Fibroblast of lung (primary cell): Measurements from ENCODE around the gene TBC1D5. TPM values are rescaled to one million over a fixed set of nuclear protein-coding genes. Genes with fewer than 3 reads are reported as not detected.

Source experiments
- DNase-seq, 2 donors: peaks; one replicate each; pipeline versions ENCODE4 v3.0.0 to v3.0.0-alpha.2; 2010; ENCODE audit warnings: low read depth in 2 of 2
- H2AFZ ChIP-seq: 2 replicates; pipeline ENCODE4 v1.5.1; 2012; ENCODE audit warnings: low read length, control low read depth, inconsistent platforms
- H3K27ac ChIP-seq: 2 replicates; pipeline ENCODE4 v1.5.1; 2011; ENCODE audit warnings: low read length, control low read depth; ENCODE audit not compliant: insufficient read depth
- H3K27me3 ChIP-seq: 2 replicates; pipeline ENCODE4 v1.5.1; 2011; ENCODE audit warnings: mild to moderate bottlenecking, low read length; ENCODE audit not compliant: control insufficient read depth, insufficient read depth
- H3K36me3 ChIP-seq: 2 replicates; pipeline ENCODE4 v1.5.1; 2011; ENCODE audit warnings: low read length; ENCODE audit not compliant: control insufficient read depth, insufficient read depth
- H3K4me1 ChIP-seq: 2 replicates; pipeline ENCODE4 v1.5.1; 2011; ENCODE audit warnings: low read length; ENCODE audit not compliant: control insufficient read depth, insufficient read depth; ENCODE audit errors: extremely low read depth
- H3K4me2 ChIP-seq: 2 replicates; pipeline ENCODE4 v1.5.1; 2011; ENCODE audit warnings: low read length, control low read depth; ENCODE audit not compliant: insufficient read depth; ENCODE audit errors: extremely low read depth
- H3K4me3 ChIP-seq, 4 experiments: fragments of 200-600 bp in 1 of 4; sonication (generic) in 1 of 4; replicated peaks in 1 of 4; 2 replicates each; pipeline ENCODE4 v1.5.1; 2011 to 2016; ENCODE audit warnings: low read length in 4 of 4, low read depth in 3 of 4, mild to moderate bottlenecking in 3 of 4, control low read depth in 2 of 4, inconsistent platforms in 1 of 4, mixed read lengths in 1 of 4; ENCODE audit not compliant: insufficient read depth in 1 of 4; ENCODE audit errors: control extremely low read depth in 1 of 4
- H3K79me2 ChIP-seq: 2 replicates; pipeline ENCODE4 v1.5.1; 2012; ENCODE audit warnings: mild to moderate bottlenecking, low read length, inconsistent platforms; ENCODE audit not compliant: control insufficient read depth, insufficient read depth
- H3K9ac ChIP-seq: 2 replicates; pipeline ENCODE4 v1.5.1; 2011; ENCODE audit warnings: mild to moderate bottlenecking, low read length, control low read depth; ENCODE audit not compliant: insufficient read depth
- H3K9me3 ChIP-seq: 2 replicates; pipeline ENCODE4 v1.5.1; 2012; ENCODE audit warnings: low read depth, low read length; ENCODE audit not compliant: control insufficient read depth, insufficient read depth
- H4K20me1 ChIP-seq: 2 replicates; pipeline ENCODE4 v1.5.1; 2011; ENCODE audit warnings: low read length; ENCODE audit not compliant: control insufficient read depth, insufficient read depth; ENCODE audit errors: extremely low read depth
- CTCF ChIP-seq, 2 donors: IDR thresholded peaks in 1 of 2; conservative IDR thresholded peaks in 1 of 2; 1 replicate in 1 of 2; 2 replicates in 1 of 2; pipeline ENCODE4 v1.5.1; 2011 to 2012; ENCODE audit warnings: low read length in 2 of 2, control low read depth in 1 of 2, inconsistent platforms in 1 of 2, low read depth in 1 of 2, mild to moderate bottlenecking in 1 of 2
- EZH2 ChIP-seq: IDR thresholded peaks from 2 replicates; pipeline ENCODE4 v1.5.1; 2012; ENCODE audit warnings: low read length, control low read depth, mild to moderate bottlenecking; ENCODE audit errors: missing control alignments
- polyA plus RNA-seq, 2 donors: library from polyadenylated mRNA; depleted of rRNA in 1 of 2; stranded (reverse) in 1 of 2; unstranded in 1 of 2; fragments of >200 nt; gene quantifications; 2 replicates each; pipeline ENCODE4 v1.2.1, GENCODE V29; 2011 to 2012; ENCODE audit warnings: missing spikeins in 1 of 2
- total RNA-seq: library from RNA; depleted of rRNA; stranded (reverse); fragments of >200 nt; gene quantifications from 2 replicates; pipeline ENCODE4 v1.2.1, GENCODE V29; 2014

Gene TBC1D5
- total and polyA plus RNA-seq, 2 donors (not counting 1 experiment from before 2014, with no cell fraction given), result 43.6 to 129 TPM

DNA sequence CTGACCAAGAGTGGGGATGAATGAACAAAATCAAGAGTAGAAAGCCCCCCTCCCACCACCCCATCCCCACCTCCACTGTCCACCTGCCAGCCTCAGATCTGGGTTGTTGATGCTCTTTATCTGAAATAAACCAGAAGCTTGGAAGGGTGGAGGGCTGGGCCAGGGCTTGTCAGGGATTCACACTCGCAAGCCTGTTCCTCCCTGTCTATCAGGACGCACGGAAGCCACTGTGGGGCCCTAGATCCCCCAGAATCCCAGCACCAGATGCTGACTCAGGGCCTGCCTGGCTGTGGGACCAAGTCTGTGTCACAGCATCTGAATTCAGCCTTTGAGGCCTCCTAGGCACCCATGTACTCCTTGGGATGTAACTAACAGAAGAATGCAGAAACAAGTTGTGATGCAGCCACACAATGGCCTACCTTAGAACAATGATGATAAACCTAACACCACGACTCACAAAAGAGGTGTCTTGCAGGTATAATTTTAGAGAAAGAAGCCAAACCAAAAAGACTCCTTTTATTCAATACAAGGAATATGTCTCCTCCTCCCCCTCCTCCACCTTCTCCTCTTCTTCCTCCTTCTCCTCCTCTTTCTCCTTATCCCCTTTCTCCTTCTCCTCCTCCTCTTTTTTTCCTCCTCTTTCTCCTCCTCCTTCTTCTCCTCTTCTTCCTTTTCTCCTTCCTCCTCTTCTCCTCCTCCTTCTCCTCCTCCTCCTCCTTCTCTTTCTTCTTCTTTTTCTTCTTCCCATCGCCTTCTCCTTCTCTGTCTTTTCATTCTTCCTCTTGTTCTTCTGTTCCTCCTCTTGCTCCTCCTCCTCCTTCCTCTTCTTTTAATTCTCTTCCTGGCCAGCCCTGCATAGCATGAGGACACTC is 623.0 kb downstream of the TBC1D5 start:
- Histone ChIP-seq H3K9ac (no peak overlapping the region), H3K9me3 (no peaks in the 10 kb centered on the region), H3K79me2 (no peaks in the 10 kb centered on the region), H3K27me3 (no peaks in the 10 kb centered on the region), H3K4me3 (no peak overlapping the region), H3K4me2 (no peak overlapping the region), H3K36me3 (no peaks in the 10 kb centered on the region), H4K20me1 (no peaks in the 10 kb centered on the region), H2AFZ (no peak overlapping the region), H3K27ac (no peak overlapping the region), H3K4me1 (no peaks in the 10 kb centered on the region)
- TF ChIP-seq EZH2, result no peak
- no peak for TF ChIP-seq CTCF (conservative IDR thresholded peaks at IDR 0.05 in 1 of 2, IDR thresholded peaks at IDR 0.05 in 1 of 2; ENCODE audit: low read depth in 1 of 2, low read length in 2 of 2)
- DNase-seq, result no peak

DNA sequence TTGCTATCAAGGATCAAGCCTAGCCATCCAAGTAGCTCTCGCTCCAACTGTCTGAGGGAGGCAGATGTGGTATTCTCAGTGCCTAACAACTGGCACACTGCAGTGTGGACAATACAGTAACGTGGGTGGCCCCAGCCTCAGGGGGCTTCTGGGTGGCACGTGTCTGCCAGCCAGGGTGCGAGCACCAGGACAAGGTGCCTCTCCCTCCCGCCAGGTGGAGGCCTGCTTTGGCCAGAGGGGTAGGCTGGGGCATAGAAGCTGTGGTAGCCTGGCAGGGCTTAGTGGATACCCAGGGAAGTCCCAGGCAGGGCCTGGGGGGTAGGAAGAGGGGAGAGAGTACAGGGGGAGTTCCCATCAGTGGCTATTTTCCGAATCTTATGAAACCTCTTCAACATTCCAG is 623.7 kb downstream of the TBC1D5 start:
- H3K27me3 ChIP-seq, result no peaks in the 10 kb centered on the region
- no peak overlapping the region for H3K4me3 ChIP-seq
- no peak for DNase-seq
- H3K36me3 ChIP-seq, result no peaks in the 10 kb centered on the region
- no peaks in the 10 kb centered on the region for H3K4me1 ChIP-seq
- H3K4me2 ChIP-seq, result no peak overlapping the region
- H4K20me1 ChIP-seq, result no peaks in the 10 kb centered on the region
- no peak overlapping the region for H3K27ac ChIP-seq
- H2AFZ ChIP-seq, result no peak overlapping the region
- H3K79me2 ChIP-seq, result no peaks in the 10 kb centered on the region
- no peak overlapping the region for H3K9ac ChIP-seq
- H3K9me3 ChIP-seq, result no peaks in the 10 kb centered on the region
- TF ChIP-seq EZH2, result no peak
- TF ChIP-seq CTCF (conservative IDR thresholded peaks at IDR 0.05 in 1 of 2, IDR thresholded peaks at IDR 0.05 in 1 of 2; ENCODE audit: low read depth in 1 of 2, low read length in 2 of 2), result no peak

GRCh38 chr3:17116007-17116600 is 626.3 kb downstream of the TBC1D5 start:
- TF ChIP-seq CTCF (conservative IDR thresholded peaks at IDR 0.05 in 1 of 2, IDR thresholded peaks at IDR 0.05 in 1 of 2; ENCODE audit: low read depth in 1 of 2, low read length in 2 of 2), result no peak
- TF ChIP-seq EZH2, result no peak
- Histone ChIP-seq H3K27ac (no peak overlapping the region), H4K20me1 (no peaks in the 10 kb centered on the region), H3K4me2 (no peak overlapping the region), H2AFZ (no peak overlapping the region), H3K9me3 (no peaks in the 10 kb centered on the region), H3K27me3 (no peaks in the 10 kb centered on the region), H3K4me1 (no peaks in the 10 kb centered on the region), H3K79me2 (no peaks in the 10 kb centered on the region), H3K9ac (no peak overlapping the region), H3K4me3 (no peak overlapping the region), H3K36me3 (no peaks in the 10 kb centered on the region)
- DNase-seq, result no peak
